ENCODE results near the gene HELZ. TPM values are rescaled to one million over a fixed set of nuclear protein-coding genes. Genes with fewer than 3 reads are reported as not detected.

The HELZ gene
- total RNA-seq, 1 donor from 2014 or later, result 35.4 TPM

- DNase-seq, result no peak
- intact Hi-C loops (cut with micrococcal nuclease), result no loop called here
- no peak for ATAC-seq
Observed at GRCh38 chr17:67239597-67239996, 5.4 kb downstream of the HELZ start.

GRCh38 chr17:67238991-67239390 is 6.0 kb downstream of the HELZ start:
- no peak for DNase-seq
- intact Hi-C loops (cut with micrococcal nuclease), result no loop called here
- no peak for ATAC-seq

- DNase-seq (no peak), ATAC-seq (no peak)
- intact Hi-C loops (cut with micrococcal nuclease), result no loop called here
Observed at GRCh38 chr17:67232441-67232840, 12.6 kb downstream of the HELZ start.

- intact Hi-C loops (cut with micrococcal nuclease), result no loop called here
- ATAC-seq, result no peak
- no peak for DNase-seq
Observed at GRCh38 chr17:67229109-67229955, 15.7 kb downstream of the HELZ start.

- no peak for ATAC-seq
- no peak for DNase-seq
- intact Hi-C loops (cut with micrococcal nuclease), result no loop called here
Observed at GRCh38 chr17:67227488-67227887, 17.5 kb downstream of the HELZ start.

GRCh38 chr17:67225316-67225715 is 19.7 kb downstream of the HELZ start:
- DNase-seq, result no peak
- intact Hi-C loops (cut with micrococcal nuclease), result no loop called here
- ATAC-seq, result no peak

GRCh38 chr17:67224736-67225135 is 20.3 kb downstream of the HELZ start:
- intact Hi-C loops (cut with micrococcal nuclease), result no loop called here
- ATAC-seq, result no peak
- DNase-seq, result no peak

- DNase-seq (no peak), ATAC-seq (no peak)
- intact Hi-C loops (cut with micrococcal nuclease), result no loop called here
Observed at GRCh38 chr17:67223924-67224323, 21.1 kb downstream of the HELZ start.

- intact Hi-C loops (cut with micrococcal nuclease), result no loop called here
- DNase-seq (no peak), ATAC-seq (peak; percentile 81)
Observed at GRCh38 chr17:67221062-67221998, 23.7 kb downstream of the HELZ start.

- intact Hi-C loops (cut with micrococcal nuclease), result no loop called here
- DNase-seq (no peak), ATAC-seq (no peak)
Observed at GRCh38 chr17:67218385-67218950, 26.5 kb downstream of the HELZ start.

GRCh38 chr17:67217446-67217845 is 27.6 kb downstream of the HELZ start:
- intact Hi-C loops (cut with micrococcal nuclease), result no loop called here
- DNase-seq (no peak), ATAC-seq (no peak)

GRCh38 chr17:67216578-67217320 is 28.2 kb downstream of the HELZ start:
- intact Hi-C loops (cut with micrococcal nuclease), result no loop called here
- ATAC-seq (no peak), DNase-seq (no peak)

GRCh38 chr17:67215991-67216421 is 29.0 kb downstream of the HELZ start:
- intact Hi-C loops (cut with micrococcal nuclease), result no loop called here
- no peak for ATAC-seq
- no peak for DNase-seq

- DNase-seq (no peak), ATAC-seq (no peak)
- intact Hi-C loops (cut with micrococcal nuclease), result no loop called here
Observed at GRCh38 chr17:67212714-67213417, 32.1 kb downstream of the HELZ start.

- no peak for ATAC-seq
- intact Hi-C loops (cut with micrococcal nuclease), result no loop called here
Observed at GRCh38 chr17:67212231-67212630, 32.8 kb downstream of the HELZ start.

GRCh38 chr17:67211742-67212141 is 33.3 kb downstream of the HELZ start:
- intact Hi-C loops (cut with micrococcal nuclease), result no loop called here
- DNase-seq (no peak), ATAC-seq (no peak)

More at GRCh38 chr17:67212231-67212630, 32.8 kb downstream of the HELZ start:
- no peak for DNase-seq

GRCh38 chr17:67210915-67211314 is 34.1 kb downstream of the HELZ start:
- DNase-seq, result no peak
- ATAC-seq, result no peak
- intact Hi-C loops (cut with micrococcal nuclease), result no loop called here

GRCh38 chr17:67208232-67208631 is 36.8 kb downstream of the HELZ start:
- no peak for ATAC-seq
- intact Hi-C loops (cut with micrococcal nuclease), result no loop called here
- DNase-seq, result no peak

GRCh38 chr17:67203818-67204217 is 41.2 kb downstream of the HELZ start:
- ATAC-seq, result no peak
- no peak for DNase-seq
- intact Hi-C loops (cut with micrococcal nuclease), result no loop called here

Measured in left ventricle myocardium superior (tissue), 1 donor.